MM.1S (cell line): ENCODE measurements around the gene FMNL1.

ENCODE experiments used
- CTCF ChIP-seq: fragments of 300-600 bp; sonication (generic); IDR thresholded peaks from 2 replicates; pipeline ENCODE4 v1.5.1; 2016; ENCODE audit warnings: antibody characterized with exemption, low read length, mixed read lengths
- EZH2 ChIP-seq: fragments of 300-600 bp; sonication (generic); optimal IDR thresholded peaks from 2 replicates; pipeline ENCODE3; 2017; ENCODE audit warnings: low read depth, mild to moderate bottlenecking, antibody characterized with exemption, low read length, mixed read lengths
- EZH2phosphoT487 ChIP-seq: fragments of 300-600 bp; sonication (generic); IDR thresholded peaks from 2 replicates; pipeline ENCODE4 v1.6.1; 2018; ENCODE audit warnings: antibody characterized with exemption, low read length

GRCh38 chr17:45222996-45223538 lies 1.4 kb downstream of the FMNL1 start:
- TF ChIP-seq CTCF (no peak), EZH2 (no peak), EZH2phosphoT487 (no peak)
